Lower leg skin (tissue), 4 donors: ENCODE data around the gene COTL1. TPM values are rescaled to one million over a fixed set of nuclear protein-coding genes. Genes with fewer than 3 reads are reported as not detected.
"Not testable (repeated sequence)": the region's sequence is repeated elsewhere in the genome, so short reads cannot be mapped to it uniquely, and the experiment has no call there.

Source experiments
- DNase-seq, 2 donors: peaks; one replicate each; pipeline ENCODE4 v3.0.0-alpha.2; 2019; ENCODE audit warnings: low spot score in 2 of 2
- H3K4me3 ChIP-seq: fragments of 200-600 bp; sonication (generic); 2 replicates; pipeline ENCODE4 v1.5.1; 2017; ENCODE audit warnings: mild to moderate bottlenecking, low read depth; ENCODE audit not compliant: poor library complexity, severe bottlenecking
- CTCF ChIP-seq, 3 donors: fragments of 450-650 bp; IDR thresholded peaks; one replicate each; pipeline ENCODE4 v1.5.1; 2016; ENCODE audit warnings: antibody characterized with exemption in 3 of 3, mild to moderate bottlenecking in 3 of 3, moderate library complexity in 2 of 3
- POLR2A ChIP-seq, 2 donors: fragments of 450-650 bp; IDR thresholded peaks; one replicate each; pipeline ENCODE4 v1.6.1; 2016 to 2017; ENCODE audit warnings: antibody characterized with exemption in 2 of 2, mild to moderate bottlenecking in 1 of 2, moderate library complexity in 1 of 2
- WGBS, 2 donors: methylation state at CpG; one replicate each; pipeline ENCODE4 v1.1.5; 2018; 5-methylcytosine and 5-hydroxymethylcytosine counted together
- intact Hi-C: fragments of 100-400 bp; cut with DNase I; formaldehyde crosslinking; loops from one replicate; pipeline ENCODE4 v1.15.0; 2023; ENCODE audit warnings: low total_unique reads
- total RNA-seq, 4 donors: library from RNA; depleted of rRNA; stranded (reverse); fragments of >200 nt; gene quantifications; one replicate each; pipeline ENCODE4 v1.1.0, GENCODE V29; 2016

The COTL1 gene
- total RNA-seq, 4 donors from 2014 or later, result 6.5 to 25.7 (median 9.8) TPM

- intact Hi-C loops, result no loop called here
- TF ChIP-seq CTCF (IDR thresholded peaks at IDR 0.05), result no peak
- no peak for TF ChIP-seq POLR2A (IDR thresholded peaks at IDR 0.05)
- DNase-seq, result no peak
- no peak overlapping the region for H3K4me3 ChIP-seq
- 85 to 90% methylated on average over 5 of the region's 5 CpGs for WGBS, 2 donors
Measured at GRCh38 chr16:84530590-84530989, 87.3 kb downstream of the COTL1 start.

- WGBS, 2 donors, result 96% methylated on average over 3 of the region's 3 CpGs
- intact Hi-C loops, result no loop called here
- TF ChIP-seq POLR2A (IDR thresholded peaks at IDR 0.05) (no peak), CTCF (IDR thresholded peaks at IDR 0.05) (no peak)
Measured at GRCh38 chr16:84529607-84530006, 88.3 kb downstream of the COTL1 start.

GRCh38 chr16:84528322-84528721 is 89.6 kb downstream of the COTL1 start:
- TF ChIP-seq POLR2A (IDR thresholded peaks at IDR 0.05) (no peak), CTCF (IDR thresholded peaks at IDR 0.05) (no peak)
- no peak overlapping the region for H3K4me3 ChIP-seq
- DNase-seq, result no peak
- WGBS, 2 donors, result 86 to 88% methylated on average over 6 of the region's 6 CpGs
- intact Hi-C loops, result no loop called here

More at GRCh38 chr16:84529607-84530006, 88.3 kb downstream of the COTL1 start:
- no peak overlapping the region for H3K4me3 ChIP-seq
- DNase-seq, result no peak

- H3K4me3 ChIP-seq, result no peak overlapping the region
- intact Hi-C loops, result no loop called here
- DNase-seq, result no peak
- TF ChIP-seq CTCF (IDR thresholded peaks at IDR 0.05) (no peak), POLR2A (IDR thresholded peaks at IDR 0.05) (no peak)
- WGBS, 2 donors, result 41 to 43% methylated on average over 11 of the region's 11 CpGs
Measured at GRCh38 chr16:84527532-84528269, 90.2 kb downstream of the COTL1 start.

- TF ChIP-seq POLR2A (IDR thresholded peaks at IDR 0.05), result no peak
- no peak for TF ChIP-seq CTCF (IDR thresholded peaks at IDR 0.05)
- no peak overlapping the region for H3K4me3 ChIP-seq
- DNase-seq, result no peak
- WGBS, 2 donors, result 12 to 26% methylated on average over 27 to 28 of the region's 29 CpGs
- intact Hi-C loops, result no loop called here
Measured at GRCh38 chr16:84526794-84527531, 90.9 kb downstream of the COTL1 start.

- intact Hi-C loops, H3K4me3 ChIP-seq, DNase-seq: not testable (repeated sequence)
- 78 to 87% methylated on average over 21 of the region's 21 CpGs for WGBS, 2 donors
Measured at GRCh38 chr16:84524941-84525581, 92.8 kb downstream of the COTL1 start.
